T-helper 9 cell (primary cell): Measurements from ENCODE around the gene PRR13.
"Not testable (repeated sequence)": the region's sequence is repeated elsewhere in the genome, so short reads cannot be mapped to it uniquely, and the experiment has no call there.

Source experiments
- DNase-seq: peaks from one replicate; pipeline ENCODE4 v3.0.0-alpha.2; 2020
- total RNA-seq, 2 donors: gene quantifications; one replicate each; lab custom pipeline; 2026; lab: John Stamatoyannopoulos, UW

The PRR13 gene
- total RNA-seq, result 29.4 to 42.7 reads per million in 2 donors

GRCh38 chr12:53441040-53441833 lies at the start of gene PRR13:
Gene PRR13 (plus strand): TSS chr12:53441734. CDS start chr12:53442715, 981 bp downstream.
- DNase-seq, result peak; percentile 98

GRCh38 chr12:53399896-53400295 lies 41.6 kb upstream of the PRR13 start:
- no peak for DNase-seq

GRCh38 chr12:53402351-53402750 lies 39.2 kb upstream of the PRR13 start:
- not testable (repeated sequence) for DNase-seq

- no peak for DNase-seq
These were observed 38.7 kb upstream of the PRR13 start for GRCh38 chr12:53402871-53403270.

GRCh38 chr12:53410951-53411350 lies 30.6 kb upstream of the PRR13 start:
- no peak for DNase-seq

- DNase-seq, result no peak
These were observed 27.9 kb upstream of the PRR13 start for GRCh38 chr12:53413485-53414204.

- DNase-seq, result no peak
These were observed 26.6 kb upstream of the PRR13 start for GRCh38 chr12:53414756-53415417.

- DNase-seq, result not testable (repeated sequence)
These were observed 25.7 kb upstream of the PRR13 start for GRCh38 chr12:53415752-53416389.

- not testable (repeated sequence) for DNase-seq
These were observed 24.2 kb upstream of the PRR13 start for GRCh38 chr12:53417291-53417816.

- no peak for DNase-seq
These were observed 23.3 kb upstream of the PRR13 start for GRCh38 chr12:53418221-53418620.

GRCh38 chr12:53419756-53420155 lies 21.8 kb upstream of the PRR13 start:
- DNase-seq, result no peak

GRCh38 chr12:53422247-53422646 lies 19.3 kb upstream of the PRR13 start:
- DNase-seq, result not testable (repeated sequence)

GRCh38 chr12:53423597-53423996 lies 17.9 kb upstream of the PRR13 start, which contains the start of gene AMHR2:
Gene AMHR2 (plus strand): TSS chr12:53423855. CDS start chr12:53423935, 80 bp downstream.
- DNase-seq, result no peak

GRCh38 chr12:53424626-53425514 lies 16.7 kb upstream of the PRR13 start:
- DNase-seq, result no peak

GRCh38 chr12:53425515-53426150 lies 15.9 kb upstream of the PRR13 start:
- no peak for DNase-seq

GRCh38 chr12:53427905-53428594 lies 13.5 kb upstream of the PRR13 start:
- no peak for DNase-seq

GRCh38 chr12:53428741-53429140 lies 12.8 kb upstream of the PRR13 start:
- no peak for DNase-seq

- DNase-seq, result no peak
These were observed 11.4 kb upstream of the PRR13 start for GRCh38 chr12:53430116-53430515.

GRCh38 chr12:53431187-53431586 lies 10.3 kb upstream of the PRR13 start:
- DNase-seq, result no peak

- not testable (repeated sequence) for DNase-seq
These were observed 6.2 kb upstream of the PRR13 start for GRCh38 chr12:53435326-53435725.
